ENCODE results near the gene TMEM134. TPM values are rescaled to one million over a fixed set of nuclear protein-coding genes. Genes with fewer than 3 reads are reported as not detected.
"Not testable (repeated sequence)": the region's sequence is repeated elsewhere in the genome, so short reads cannot be mapped to it uniquely, and the experiment has no call there.

TMEM134 gene
- total RNA-seq, 2 donors from 2014 or later = 31.0 to 35.9 TPM

DNA sequence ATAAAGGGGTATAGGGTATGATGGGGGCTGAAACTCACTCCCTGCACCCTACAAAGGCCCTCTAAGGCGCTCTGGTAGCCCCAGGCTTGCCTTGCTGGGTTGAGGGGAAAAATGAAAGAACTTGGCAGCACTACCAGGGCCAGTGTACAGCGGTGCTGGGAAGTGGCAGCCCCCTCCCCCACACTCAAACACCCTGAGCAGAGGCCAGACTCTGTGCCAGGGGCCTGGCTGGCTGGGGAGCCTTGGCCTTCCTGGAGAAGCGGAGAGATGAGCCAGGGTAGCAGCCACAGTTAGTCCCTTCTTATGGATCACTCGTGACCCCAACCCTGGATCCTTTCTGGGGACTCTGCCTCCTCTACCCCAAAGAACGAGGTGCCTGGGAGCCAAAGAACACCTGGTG, 2.7 kb downstream of the TMEM134 start:
- no peak for DNase-seq (ENCODE audit: low spot score)
- intact Hi-C loops (cut with DNase I) = no loop called here

DNA sequence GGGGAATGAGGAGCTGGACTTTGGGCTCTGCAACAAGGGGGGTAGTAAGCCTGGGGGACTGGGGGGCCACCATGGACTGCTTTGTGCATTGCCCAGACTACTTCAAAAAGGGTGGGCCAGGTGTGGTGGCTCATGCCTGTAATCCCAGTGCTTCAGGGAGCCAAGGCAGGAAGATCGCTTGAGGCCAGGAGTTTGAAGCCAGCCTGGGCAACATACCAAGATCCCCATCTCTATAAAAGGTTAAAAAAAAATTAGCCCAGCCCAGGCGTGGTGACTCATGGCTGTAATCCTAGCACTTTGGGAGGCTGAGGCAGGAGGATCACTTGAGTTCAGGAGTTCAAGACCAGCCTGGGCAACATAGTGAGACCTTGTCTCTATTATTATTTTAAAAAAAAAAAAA, 3.5 kb downstream of the TMEM134 start:
- intact Hi-C loops (cut with DNase I); DNase-seq (ENCODE audit: low spot score): not testable (repeated sequence)

GRCh38 chr11:67465189-67465510, 3.9 kb downstream of the TMEM134 start:
- intact Hi-C loops (cut with DNase I) = no loop called here
- no peak for DNase-seq (ENCODE audit: low spot score)

- intact Hi-C loops (cut with DNase I) = no loop called here
Observed at GRCh38 chr11:67464411-67465188, 4.5 kb downstream of the TMEM134 start.

DNA sequence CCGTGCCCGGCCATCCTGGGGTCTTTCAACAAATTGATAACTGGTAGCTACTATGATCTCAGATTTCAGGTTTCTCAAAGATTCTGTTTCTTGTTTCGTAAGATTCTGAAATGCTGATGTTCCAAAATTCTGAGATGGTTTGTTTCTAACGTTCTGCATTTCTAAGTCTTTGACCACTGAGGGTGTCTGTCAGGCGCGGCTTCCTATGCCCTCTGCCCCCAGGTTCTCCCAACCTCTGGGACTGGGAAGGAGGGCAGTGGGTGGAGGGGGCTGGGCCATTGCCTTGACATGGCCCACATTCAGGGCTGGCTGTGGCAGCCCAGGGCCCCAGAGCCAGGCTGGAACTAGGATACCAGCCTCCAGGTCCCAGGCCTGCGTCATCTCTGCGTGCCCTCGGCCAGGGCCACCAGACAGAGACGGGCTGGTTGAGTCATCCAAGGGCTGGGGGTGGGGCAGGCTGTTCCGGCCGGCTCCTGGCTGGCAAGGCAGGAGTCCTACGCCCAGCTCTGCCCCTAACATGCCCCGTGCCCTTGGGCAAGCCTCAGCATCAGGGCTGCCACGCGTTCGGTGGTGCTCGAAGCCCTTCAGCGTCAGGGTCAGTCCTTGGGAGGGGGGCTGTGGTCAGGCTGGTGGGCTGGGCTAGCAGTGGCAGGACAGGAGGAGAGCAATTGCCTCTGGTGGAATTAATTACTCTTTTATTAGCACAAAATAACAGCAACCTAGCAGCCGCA, 5.2 kb downstream of the TMEM134 start:
- intact Hi-C loops (cut with DNase I) = no loop called here
- DNase-seq (ENCODE audit: low spot score) = peak; percentile 95

More at GRCh38 chr11:67464411-67465188, 4.5 kb downstream of the TMEM134 start:
- peak; percentile 96 for DNase-seq (ENCODE audit: low spot score)

DNA sequence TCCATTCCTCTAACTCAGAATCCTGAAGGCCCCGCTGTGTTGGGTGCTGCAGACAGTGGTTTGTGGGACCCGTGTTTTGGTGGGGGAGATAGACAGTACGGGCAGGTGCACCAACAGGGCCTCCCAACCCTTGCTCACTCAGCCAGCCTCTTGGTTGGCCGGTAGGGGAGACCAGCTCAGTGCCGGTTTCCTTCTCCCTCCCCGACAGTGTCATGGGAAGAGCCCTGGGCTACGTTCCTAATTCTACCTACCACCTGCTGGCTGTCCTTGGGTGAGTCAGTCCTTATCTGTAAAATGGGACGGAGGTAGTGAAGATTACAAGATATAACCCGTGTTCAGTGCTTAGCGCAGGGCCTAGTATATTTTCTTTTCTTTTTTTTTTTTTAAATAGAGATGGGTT, 5.9 kb downstream of the TMEM134 start:
- no peak for DNase-seq (ENCODE audit: low spot score)
- intact Hi-C loops (cut with DNase I) = no loop called here

GRCh38 chr11:67458266-67458665, 10.8 kb downstream of the TMEM134 start:
- DNase-seq (ENCODE audit: low spot score) = no peak
- intact Hi-C loops (cut with DNase I) = no loop called here

DNA sequence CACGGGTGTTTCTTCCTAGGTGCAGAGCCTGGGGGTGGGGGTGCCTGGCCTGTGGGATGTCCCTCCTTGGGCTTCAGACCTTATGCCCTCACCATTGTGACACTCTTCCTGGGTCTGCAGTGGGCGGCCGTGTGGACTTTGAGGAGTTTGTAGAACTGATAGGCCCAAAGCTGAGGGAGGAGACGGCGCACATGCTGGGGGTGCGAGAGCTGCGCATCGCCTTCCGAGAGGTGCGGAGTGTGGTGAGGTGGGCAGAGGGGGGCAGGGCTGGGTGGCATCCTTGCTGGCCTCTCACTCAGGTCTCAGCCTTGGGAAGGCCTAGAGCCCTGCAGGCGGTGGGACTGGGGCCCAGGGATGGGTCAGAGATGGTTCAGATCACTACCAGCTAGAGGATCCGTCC, 11.6 kb downstream of the TMEM134 start:
- DNase-seq (ENCODE audit: low spot score) = no peak
- intact Hi-C loops (cut with DNase I) = no loop called here

DNA sequence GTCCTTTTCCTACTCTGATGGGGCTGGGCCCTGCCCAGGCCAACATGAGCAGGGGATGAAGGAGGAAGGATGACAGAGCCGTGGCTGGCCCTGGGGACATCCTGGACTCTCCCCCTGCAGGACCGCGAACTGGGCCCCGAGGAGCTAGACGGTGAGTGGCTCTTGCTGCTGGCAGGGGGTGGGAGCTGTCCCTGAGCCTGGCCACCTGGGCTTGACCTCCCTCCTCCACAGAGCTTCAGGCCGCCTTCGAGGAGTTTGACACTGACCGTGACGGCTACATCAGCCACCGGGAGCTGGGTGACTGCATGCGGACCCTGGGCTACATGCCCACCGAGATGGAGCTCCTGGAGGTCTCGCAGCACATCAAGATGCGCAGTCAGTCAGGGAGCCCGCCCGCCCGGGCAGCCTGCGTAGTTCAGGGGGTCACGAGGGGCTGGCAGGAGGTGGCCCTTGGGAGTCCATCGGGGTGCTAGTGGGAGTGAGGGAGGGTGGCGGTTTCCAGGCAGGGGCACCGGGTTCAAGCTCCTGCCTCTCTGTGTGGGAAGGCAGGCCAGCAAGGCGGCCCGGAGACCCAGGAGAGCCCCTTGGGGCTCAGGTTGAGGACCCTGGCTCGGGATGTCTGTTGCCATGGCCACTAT, 12.9 kb downstream of the TMEM134 start:
- no peak for DNase-seq (ENCODE audit: low spot score)
- intact Hi-C loops (cut with DNase I) = no loop called here

- intact Hi-C loops (cut with DNase I) = no loop called here
- no peak for DNase-seq (ENCODE audit: low spot score)
Observed at GRCh38 chr11:67455054-67455453, 14.0 kb downstream of the TMEM134 start, which contains the start of gene CABP4. Gene CABP4 (plus strand): TSS chr11:67455354. CDS start chr11:67455424, 70 bp downstream.

GRCh38 chr11:67453816-67454732, 15.0 kb downstream of the TMEM134 start:
- no peak for DNase-seq (ENCODE audit: low spot score)
- intact Hi-C loops (cut with DNase I) = no loop called here

- intact Hi-C loops (cut with DNase I) = no loop called here
Observed at GRCh38 chr11:67452141-67452952, 16.7 kb downstream of the TMEM134 start, which contains the start of gene GPR152. Gene GPR152 (minus strand): TSS chr11:67452729. CDS start chr11:67452724, 5 bp downstream.

GRCh38 chr11:67451658-67451976, 17.4 kb downstream of the TMEM134 start:
- intact Hi-C loops (cut with DNase I) = no loop called here
- DNase-seq (ENCODE audit: low spot score) = no peak

More at GRCh38 chr11:67452141-67452952, 16.7 kb downstream of the TMEM134 start, which contains the start of gene GPR152:
- no peak for DNase-seq (ENCODE audit: low spot score)

DNA sequence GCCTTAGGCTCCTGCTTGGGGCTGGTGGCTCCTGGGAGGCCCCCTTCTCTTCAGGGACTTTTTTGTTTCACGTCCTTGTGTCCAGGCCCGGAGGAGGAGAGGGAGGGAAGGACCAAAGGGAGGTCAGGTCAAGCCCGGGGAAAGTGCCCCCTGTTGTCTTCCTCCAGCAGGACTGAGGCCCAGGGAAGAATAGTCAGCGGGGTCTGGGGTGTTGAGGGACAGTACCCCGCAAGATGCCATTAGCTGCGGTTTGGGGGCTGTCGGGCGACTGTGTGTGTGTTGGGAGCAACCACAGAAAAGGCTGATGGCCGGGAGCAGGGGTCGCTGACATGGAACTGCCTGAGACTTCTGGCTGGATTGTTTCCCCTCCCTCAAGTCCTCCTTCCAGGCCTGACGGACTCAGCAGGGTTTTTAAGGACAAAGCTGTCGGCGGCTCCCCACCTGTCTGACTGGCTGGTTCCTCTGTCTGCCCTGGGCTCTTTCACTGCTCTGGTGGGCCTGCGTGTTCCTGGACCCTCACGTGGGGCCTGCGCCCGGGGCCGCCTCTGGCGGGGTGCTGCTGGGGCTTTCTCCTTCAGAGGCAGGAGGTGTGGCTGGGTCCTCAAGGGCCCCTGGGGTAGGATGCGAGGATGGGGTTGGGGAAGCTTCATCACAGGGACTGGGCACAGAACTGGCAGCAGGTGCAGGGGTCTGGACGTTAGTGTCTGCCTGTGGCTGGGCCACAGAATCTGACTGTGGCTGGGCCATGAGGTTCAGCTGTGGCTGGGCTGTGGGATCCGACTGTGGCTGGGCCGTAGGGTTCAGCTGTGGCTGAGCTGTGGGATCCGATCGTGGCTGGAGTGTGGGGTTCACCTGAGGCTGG, 18.0 kb downstream of the TMEM134 start:
- DNase-seq (ENCODE audit: low spot score) = no peak
- intact Hi-C loops (cut with DNase I) = no loop called here

DNA sequence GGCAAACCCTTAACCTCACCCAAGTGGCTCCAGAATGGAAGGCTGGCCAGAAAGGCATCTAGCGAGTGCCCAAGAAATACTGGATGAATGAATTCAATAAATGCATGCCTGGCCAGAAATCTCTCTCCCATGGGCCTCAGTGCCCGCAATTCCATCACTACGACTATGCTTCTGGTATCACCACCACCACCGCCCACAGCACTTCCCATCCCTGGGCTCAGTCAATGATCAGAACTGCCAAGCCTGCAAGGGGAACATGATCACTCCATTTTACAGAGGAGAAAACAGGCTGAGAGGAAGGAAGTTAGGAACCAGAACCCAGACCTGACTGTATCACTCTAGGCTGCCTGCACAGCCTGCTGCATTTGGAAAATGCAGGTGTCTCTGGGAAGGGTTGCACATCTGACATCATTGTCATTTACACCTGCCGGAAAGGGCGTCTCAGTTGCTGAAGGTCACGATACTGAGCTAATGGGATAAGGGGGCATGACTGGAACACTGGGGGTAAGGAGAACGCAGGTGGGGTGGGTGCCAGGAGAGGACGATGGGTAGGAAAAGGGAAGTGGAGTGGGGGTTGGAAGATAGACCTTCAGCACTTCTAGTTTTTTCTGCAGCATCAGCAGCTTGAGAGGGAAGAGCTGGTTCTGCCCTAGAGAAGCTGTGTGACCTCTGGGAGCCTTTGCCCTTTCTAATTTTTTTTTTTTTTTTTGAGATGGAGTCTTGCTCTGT, 19.8 kb downstream of the TMEM134 start:
- intact Hi-C loops (cut with DNase I) = no loop called here

DNA sequence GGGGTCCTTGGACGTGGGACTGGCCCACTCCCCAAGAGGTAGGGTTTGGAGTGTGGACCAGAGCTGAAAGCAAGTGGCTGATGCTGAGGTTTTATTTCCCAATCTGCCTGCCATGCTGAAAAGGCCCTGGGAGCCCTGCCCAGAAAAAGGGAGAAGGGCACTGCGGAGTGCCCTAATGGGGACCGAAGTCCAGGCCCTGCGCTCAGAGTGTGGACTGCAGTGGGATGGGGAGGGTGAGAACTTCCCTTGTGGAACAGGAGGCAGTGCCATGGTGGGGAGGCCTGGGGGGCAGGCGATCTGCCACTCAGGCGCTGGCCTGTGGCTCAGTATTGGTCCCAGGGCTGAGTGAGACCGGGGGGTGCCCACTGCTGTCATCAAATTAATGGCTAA, 20.8 kb downstream of the TMEM134 start:
- DNase-seq (ENCODE audit: low spot score) = no peak
- intact Hi-C loops (cut with DNase I) = no loop called here

More for the DNA sequence above, 19.8 kb downstream of the TMEM134 start:
- no peak for DNase-seq (ENCODE audit: low spot score)

DNA sequence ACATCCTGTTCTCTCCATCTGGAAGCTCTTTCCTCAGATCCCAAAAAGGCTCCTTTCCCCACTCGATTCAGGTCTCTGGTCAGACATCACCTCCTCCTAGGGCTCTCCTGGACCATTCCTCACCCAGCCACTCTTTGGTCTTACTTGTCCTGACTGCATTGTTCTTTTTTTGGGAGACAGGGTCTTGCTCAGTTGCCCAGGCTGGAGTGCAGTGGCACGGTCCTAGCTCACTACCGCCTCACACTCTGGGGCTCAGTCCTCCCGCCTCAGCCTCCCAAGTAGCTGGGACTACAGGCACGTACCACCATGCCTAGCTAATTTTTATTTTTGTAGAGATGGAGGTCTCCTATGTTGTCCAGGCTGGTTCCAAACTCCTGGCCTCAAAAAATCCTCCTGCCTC, 23.5 kb downstream of the TMEM134 start:
- intact Hi-C loops (cut with DNase I) = no loop called here
- no peak for DNase-seq (ENCODE audit: low spot score)
